Central memory CD8-positive, alpha-beta T cell (primary cell): ENCODE measurements around the gene CPTP.

Experiments used
- ATAC-seq: fragments of 150-1000 bp; cut with Tn5 transposase; replicated peaks from 2 replicates; pipeline ENCODE4 v1.10.0; 2022; ENCODE audit warnings: mild to moderate bottlenecking, moderate FRiP score, moderate number of reproducible peaks; ENCODE audit not compliant: poor library complexity, severe bottlenecking; ENCODE audit errors: extremely low read depth
- DNase-seq, 2 donors: peaks; one replicate each; pipeline ENCODE4 v3.0.0; 2021; ENCODE audit warnings: low spot score in 2 of 2
- H3K27ac Mint-ChIP-seq: one replicate; pipeline ENCODE4 v1.8.0; 2022; ENCODE audit warnings: low read depth, mild to moderate bottlenecking, moderate library complexity, mixed read lengths
- H3K27me3 Mint-ChIP-seq: one replicate; pipeline ENCODE4 v1.8.0; 2022; ENCODE audit warnings: mixed read lengths
- H3K36me3 Mint-ChIP-seq: one replicate; pipeline ENCODE4 v1.8.0; 2022; ENCODE audit warnings: mild to moderate bottlenecking, moderate library complexity, mixed read lengths; ENCODE audit not compliant: insufficient read depth
- H3K4me1 Mint-ChIP-seq: one replicate; pipeline ENCODE4 v1.8.0; 2022; ENCODE audit warnings: mixed read lengths
- H3K4me3 Mint-ChIP-seq: one replicate; pipeline ENCODE4 v1.8.0; 2022; ENCODE audit warnings: mild to moderate bottlenecking, moderate library complexity, mixed read lengths
- H3K9me3 Mint-ChIP-seq: one replicate; pipeline ENCODE4 v1.8.0; 2022; ENCODE audit warnings: mixed read lengths

The CPTP gene

DNA sequence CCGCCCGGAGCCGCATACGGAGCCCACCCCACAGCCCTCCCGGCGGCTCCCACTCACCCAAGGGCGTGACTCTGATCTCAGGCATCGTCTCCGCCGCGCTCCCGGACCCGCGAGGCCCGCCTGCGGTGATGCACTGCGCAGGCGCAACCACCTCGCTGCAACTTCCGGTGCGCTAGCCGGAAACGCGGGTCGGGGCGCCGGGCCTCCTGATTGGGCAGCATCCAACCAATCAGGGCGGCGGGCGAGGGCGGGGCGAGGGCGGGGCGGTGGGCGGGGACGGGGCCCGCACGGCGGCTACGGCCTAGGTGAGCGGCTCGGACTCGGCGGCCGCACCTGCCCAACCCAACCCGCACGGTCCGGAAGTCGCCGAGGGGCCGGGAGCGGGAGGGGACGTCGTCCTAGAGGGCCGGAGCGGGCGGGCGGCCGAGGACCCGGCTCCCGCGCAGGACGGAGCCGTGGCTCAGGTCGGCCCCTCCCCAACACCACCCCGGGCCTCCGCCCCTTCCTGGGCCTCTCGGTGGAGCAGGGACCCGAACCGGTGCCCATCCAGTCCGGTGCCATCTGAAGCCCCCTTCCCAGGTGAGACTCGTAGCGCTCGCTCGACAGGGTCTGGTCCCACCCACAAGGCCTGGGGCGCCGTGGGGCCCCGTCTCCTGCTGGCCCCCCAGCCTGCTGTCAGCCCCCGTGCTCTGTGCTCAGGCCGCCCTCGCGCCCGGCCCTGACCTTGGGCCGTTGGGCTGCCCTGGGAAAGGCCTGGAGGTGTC, at the start of gene CPTP, which contains the start of gene INTS11:
Gene CPTP, plus strand, starts transcription at position 279 of the 764 bp plus-strand sequence. CDS start 2,109 bp downstream, outside the sequence.
Gene INTS11, minus strand, starts transcription at position 137 of the 764 bp plus-strand sequence. Its CDS starts 52 bp downstream, at position 85.
- Mint-ChIP-seq H3K27me3 (no peaks in the 10 kb centered on the region), H3K4me3 (peak within 1 kb of the TSS; percentile 84), H3K4me1 (peaks cover 36% of the 10 kb centered on the region), H3K27ac (peak within 1 kb of the TSS; percentile 89), H3K9me3 (no peaks in the 10 kb centered on the region), H3K36me3 (peaks cover 13% of the 10 kb centered on the region)
- ATAC-seq (peak; percentile 90), DNase-seq (peak; percentile 90 to 91)

GRCh38 chr1:1274931-1275431, 49.6 kb upstream of the CPTP start:
- Mint-ChIP-seq H3K36me3 (peaks cover 8% of the 10 kb centered on the region), H3K4me3 (peak overlapping the region; percentile 83), H3K9me3 (no peaks in the 10 kb centered on the region), H3K27ac (no peak overlapping the region), H3K27me3 (no peaks in the 10 kb centered on the region), H3K4me1 (peaks cover 26% of the 10 kb centered on the region)
- ATAC-seq (no peak), DNase-seq (no peak)

DNA sequence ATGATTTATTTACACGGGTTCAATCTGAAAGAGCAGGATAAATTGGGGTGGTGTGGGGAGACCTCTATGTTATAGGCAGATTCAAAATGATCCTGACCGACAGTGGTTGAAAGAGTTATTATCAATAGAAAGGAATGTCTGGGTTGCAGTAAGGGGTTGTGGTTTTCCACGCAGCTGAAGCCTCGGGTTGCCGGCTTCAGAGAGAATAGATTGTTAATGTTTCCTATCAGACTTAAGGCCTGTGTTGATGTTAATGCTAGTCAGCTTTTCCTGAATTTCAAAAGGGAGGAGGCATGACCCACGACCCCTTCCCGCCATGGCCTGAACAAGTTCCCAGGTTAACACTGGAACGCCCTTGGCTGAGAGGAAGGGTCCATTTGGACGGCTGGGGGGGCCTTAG, 48.8 kb upstream of the CPTP start:
- no peak overlapping the region for H3K27ac Mint-ChIP-seq
- H3K9me3 Mint-ChIP-seq: no peaks in the 10 kb centered on the region
- DNase-seq (no peak), ATAC-seq (no peak)
- H3K27me3 Mint-ChIP-seq: no peaks in the 10 kb centered on the region
- no peak overlapping the region for H3K4me3 Mint-ChIP-seq
- peaks cover 5% of the 10 kb centered on the region for H3K36me3 Mint-ChIP-seq
- peaks cover 17% of the 10 kb centered on the region for H3K4me1 Mint-ChIP-seq

GRCh38 chr1:1278620-1279019, 46.0 kb upstream of the CPTP start:
- no peaks in the 10 kb centered on the region for H3K9me3 Mint-ChIP-seq
- no peak overlapping the region for H3K27ac Mint-ChIP-seq
- no peaks in the 10 kb centered on the region for H3K27me3 Mint-ChIP-seq
- H3K4me3 Mint-ChIP-seq: no peak overlapping the region
- no peak for DNase-seq
- no peaks in the 10 kb centered on the region for H3K36me3 Mint-ChIP-seq
- no peaks in the 10 kb centered on the region for H3K4me1 Mint-ChIP-seq
- no peak for ATAC-seq

DNA sequence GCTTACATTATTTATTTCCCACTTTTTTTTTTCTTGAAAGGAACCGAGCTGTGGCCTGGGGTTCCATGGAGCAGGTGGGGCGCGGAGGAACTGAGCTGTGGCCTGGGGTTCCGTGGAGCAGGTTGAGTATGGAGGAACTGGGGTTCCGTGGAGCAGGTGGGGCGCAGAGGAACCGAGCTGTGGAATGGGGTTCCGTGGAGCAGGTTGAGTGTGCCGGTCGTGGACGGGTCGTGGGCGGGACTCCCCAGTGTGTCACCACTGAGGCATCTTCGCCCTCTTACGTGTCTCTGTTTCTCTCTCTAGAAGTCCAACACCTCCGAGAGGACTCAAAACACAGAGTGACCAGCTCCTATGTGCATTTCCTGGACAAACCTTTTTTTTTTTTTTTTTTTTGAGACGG, 45.6 kb upstream of the CPTP start:
- ATAC-seq (no peak), DNase-seq (no peak)
- Mint-ChIP-seq H3K27ac (no peak overlapping the region), H3K4me1 (no peaks in the 10 kb centered on the region), H3K9me3 (no peaks in the 10 kb centered on the region), H3K4me3 (no peak overlapping the region), H3K27me3 (no peaks in the 10 kb centered on the region), H3K36me3 (no peaks in the 10 kb centered on the region)

DNA sequence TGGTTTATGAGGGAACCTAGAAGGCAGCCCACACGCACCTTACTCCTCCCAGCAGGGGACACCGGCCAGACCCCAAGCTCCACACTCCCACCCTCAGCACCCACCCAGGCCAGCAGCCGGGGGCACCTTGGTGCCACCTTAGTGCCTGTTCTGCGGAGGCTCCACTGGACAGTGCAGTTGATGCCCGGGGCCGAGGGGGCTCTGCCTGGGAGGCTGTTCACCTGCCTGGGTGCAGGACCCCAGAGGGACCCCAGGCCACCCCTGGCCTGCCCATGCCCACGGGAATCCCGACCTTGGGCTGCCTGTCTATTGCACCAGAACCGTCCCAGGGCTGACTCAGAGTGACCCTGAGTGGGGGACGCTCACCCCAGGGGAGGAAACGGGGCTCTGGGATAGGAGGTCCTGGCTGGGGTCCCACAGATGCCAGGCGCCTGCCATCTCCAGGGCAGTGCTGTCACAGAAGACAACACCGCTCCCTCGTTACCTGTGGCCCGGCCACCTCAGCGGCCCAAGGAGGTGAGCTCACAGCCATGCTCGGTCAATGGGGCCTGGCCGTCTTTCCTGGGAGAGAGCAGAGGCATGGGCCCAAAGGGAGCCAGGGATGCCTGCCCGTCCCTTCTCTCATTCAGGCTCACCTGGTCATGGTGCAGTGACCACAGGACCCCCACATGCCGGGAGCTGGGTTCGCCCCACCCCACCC, 43.7 kb upstream of the CPTP start:
- DNase-seq (no peak), ATAC-seq (no peak)
- no peaks in the 10 kb centered on the region for H3K9me3 Mint-ChIP-seq
- no peaks in the 10 kb centered on the region for H3K27me3 Mint-ChIP-seq
- H3K27ac Mint-ChIP-seq: no peak overlapping the region
- H3K4me3 Mint-ChIP-seq: no peak overlapping the region
- H3K4me1 Mint-ChIP-seq: no peaks in the 10 kb centered on the region
- no peaks in the 10 kb centered on the region for H3K36me3 Mint-ChIP-seq

DNA sequence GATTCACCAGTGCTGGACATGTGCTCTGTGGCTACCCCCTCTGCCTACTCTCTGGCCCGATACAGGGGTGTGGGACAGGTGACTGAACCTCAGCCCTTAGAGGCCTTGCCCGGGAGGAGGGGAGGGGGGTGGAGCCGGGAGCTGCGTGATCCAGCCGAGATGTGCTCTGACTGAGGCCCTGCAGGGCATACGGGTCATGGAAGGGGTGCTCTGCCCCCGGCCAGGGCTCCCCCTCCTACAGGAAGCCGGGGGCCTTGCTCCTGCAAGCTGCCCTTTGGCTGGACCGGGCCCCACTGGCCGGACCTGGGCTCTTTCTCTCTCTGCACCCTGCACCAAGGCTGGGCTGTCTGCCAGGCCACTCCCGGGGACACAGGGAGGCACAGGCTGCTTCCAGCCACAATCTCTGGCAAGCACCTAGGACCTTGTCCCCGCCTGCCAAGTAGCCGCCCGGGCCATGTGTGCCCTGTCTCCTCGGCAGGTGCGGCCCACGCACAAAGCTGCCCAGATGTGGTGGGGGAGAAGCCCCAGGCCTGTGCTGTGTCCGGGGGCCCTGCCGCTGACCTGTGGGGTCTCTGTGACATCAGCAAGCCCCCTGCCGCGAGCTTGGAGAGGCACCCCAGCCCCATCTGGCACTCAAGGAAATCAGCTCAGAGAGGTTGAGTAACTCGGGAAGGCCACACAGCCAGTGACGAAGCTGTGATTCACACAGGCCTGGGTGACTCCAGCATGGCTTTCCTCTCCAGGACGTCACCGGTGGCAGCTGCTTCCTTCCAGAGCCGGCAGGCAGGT, 42.9 kb upstream of the CPTP start:
- Mint-ChIP-seq H3K9me3 (no peaks in the 10 kb centered on the region), H3K27me3 (no peaks in the 10 kb centered on the region), H3K4me3 (no peak overlapping the region), H3K4me1 (no peaks in the 10 kb centered on the region), H3K36me3 (no peaks in the 10 kb centered on the region), H3K27ac (no peak overlapping the region)
- no peak for DNase-seq
- ATAC-seq: no peak

- no peak for DNase-seq
- H3K27ac Mint-ChIP-seq: no peak overlapping the region
- no peak for ATAC-seq
Measured at GRCh38 chr1:1282998-1283397, 41.6 kb upstream of the CPTP start.

DNA sequence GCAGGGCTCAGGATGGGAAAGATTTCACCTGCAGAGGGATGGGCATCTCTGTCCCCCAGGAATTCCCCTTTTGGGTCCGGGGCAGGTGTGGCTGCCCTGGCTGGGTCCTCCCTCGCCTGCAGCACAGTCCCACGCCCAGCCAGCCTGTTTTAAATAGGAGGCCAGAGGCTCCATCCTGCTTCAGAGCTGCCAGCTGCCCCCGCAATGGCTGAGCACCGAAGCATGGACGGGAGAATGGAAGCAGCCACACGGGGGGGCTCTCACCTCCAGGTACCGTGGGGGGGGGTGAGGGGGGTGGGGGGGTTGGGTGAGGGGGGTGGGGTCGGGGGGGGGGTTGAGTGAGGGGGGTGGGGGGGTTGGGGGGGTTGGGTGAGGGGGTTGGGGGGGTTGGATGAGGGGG, 40.8 kb upstream of the CPTP start:
- Mint-ChIP-seq H3K27me3 (no peaks in the 10 kb centered on the region), H3K4me3 (no peak overlapping the region), H3K27ac (no peak overlapping the region), H3K4me1 (no peaks in the 10 kb centered on the region), H3K9me3 (no peaks in the 10 kb centered on the region), H3K36me3 (no peaks in the 10 kb centered on the region)
- DNase-seq: no peak
- no peak for ATAC-seq

More at GRCh38 chr1:1282998-1283397, 41.6 kb upstream of the CPTP start:
- no peaks in the 10 kb centered on the region for H3K9me3 Mint-ChIP-seq
- H3K36me3 Mint-ChIP-seq: no peaks in the 10 kb centered on the region
- H3K4me3 Mint-ChIP-seq: no peak overlapping the region
- no peaks in the 10 kb centered on the region for H3K27me3 Mint-ChIP-seq
- H3K4me1 Mint-ChIP-seq: no peaks in the 10 kb centered on the region

GRCh38 chr1:1284221-1285101, 40.1 kb upstream of the CPTP start:
- DNase-seq (no peak), ATAC-seq (no peak)
- H3K27me3 Mint-ChIP-seq: no peaks in the 10 kb centered on the region
- H3K4me3 Mint-ChIP-seq: no peak overlapping the region
- H3K4me1 Mint-ChIP-seq: no peaks in the 10 kb centered on the region
- no peak overlapping the region for H3K27ac Mint-ChIP-seq
- no peaks in the 10 kb centered on the region for H3K36me3 Mint-ChIP-seq
- H3K9me3 Mint-ChIP-seq: no peaks in the 10 kb centered on the region

GRCh38 chr1:1285102-1285571, 39.5 kb upstream of the CPTP start:
- no peaks in the 10 kb centered on the region for H3K9me3 Mint-ChIP-seq
- no peaks in the 10 kb centered on the region for H3K27me3 Mint-ChIP-seq
- no peak overlapping the region for H3K4me3 Mint-ChIP-seq
- ATAC-seq: no peak
- H3K36me3 Mint-ChIP-seq: peaks cover under 1% of the 10 kb centered on the region
- H3K4me1 Mint-ChIP-seq: no peaks in the 10 kb centered on the region
- no peak overlapping the region for H3K27ac Mint-ChIP-seq
- DNase-seq: no peak
